HG03457 (cell line): ENCODE measurements around the gene SLC25A26.

Source experiments
- ATAC-seq: cut with Tn5 transposase; IDR thresholded peaks from one replicate; pipeline ENCODE4 v1.9.1; 2021; ENCODE audit warnings: moderate number of reproducible peaks; ENCODE audit not compliant: unreplicated experiment

The SLC25A26 gene

DNA sequence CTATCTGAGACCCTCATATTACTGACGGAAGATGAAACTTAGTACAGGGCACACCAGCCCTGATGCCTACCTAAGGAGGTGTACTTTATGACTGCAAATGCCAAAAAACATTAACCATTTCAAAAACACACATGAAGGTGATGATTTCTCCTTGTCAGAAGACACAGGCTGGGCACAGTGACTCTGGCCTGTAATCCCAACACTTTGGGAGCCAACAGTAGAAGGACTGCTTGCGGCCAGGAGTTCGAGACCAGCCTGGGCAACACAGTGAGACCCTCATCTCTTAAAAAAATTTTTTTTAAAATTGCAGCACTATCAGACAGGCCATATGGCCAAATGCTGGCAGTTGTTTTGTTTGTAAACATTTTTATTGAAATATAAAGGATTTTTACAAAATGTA lies 206.6 kb downstream of the SLC25A26 start:
- no peak for ATAC-seq

DNA sequence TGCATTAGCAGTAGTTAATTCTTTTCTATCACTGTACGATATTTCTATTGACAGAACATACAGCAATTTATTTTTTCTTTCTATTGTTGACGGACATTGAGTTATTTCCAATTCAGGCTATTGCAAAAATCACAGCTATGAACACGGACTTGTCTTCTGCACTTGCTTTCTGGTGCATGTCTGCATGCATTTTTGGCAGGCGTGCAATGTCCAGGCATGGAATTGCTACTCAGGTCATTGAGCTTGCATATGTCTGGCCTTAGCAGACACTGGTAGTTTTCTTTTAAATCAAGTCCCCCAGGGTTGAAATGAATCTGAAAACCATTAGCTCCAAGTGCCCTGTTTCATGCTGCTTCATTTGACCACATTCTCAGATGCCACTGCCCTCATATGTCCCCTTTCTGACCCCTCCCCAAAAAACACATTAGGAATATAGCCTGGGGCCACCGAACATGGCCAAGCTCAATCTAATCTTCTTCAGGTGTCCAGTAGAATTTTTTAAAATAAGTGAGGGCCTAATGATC lies 207.2 kb downstream of the SLC25A26 start:
- no peak for ATAC-seq
